Cardiac fibroblast (primary cell): ENCODE measurements around the gene MBOAT1.

Experiments
- DNase-seq, 2 donors: peaks; one replicate each; pipeline versions ENCODE4 v3.0.0 to v3.0.0-alpha.2; 2010; ENCODE audit warnings: low read depth in 2 of 2
- H3K4me3 ChIP-seq, 2 donors: replicated peaks in 1 of 2; 1 replicate in 1 of 2; 2 replicates in 1 of 2; pipeline ENCODE4 v1.5.1; 2011; ENCODE audit warnings: low read depth in 2 of 2, low read length in 2 of 2, mild to moderate bottlenecking in 2 of 2, moderate library complexity in 1 of 2
- CTCF ChIP-seq: IDR thresholded peaks from one replicate; pipeline ENCODE4 v1.5.1; 2011; ENCODE audit warnings: low read depth, mild to moderate bottlenecking, low read length, inconsistent platforms

The MBOAT1 gene

GRCh38 chr6:20071998-20072397 is 140.3 kb downstream of the MBOAT1 start:
- no peak overlapping the region for H3K4me3 ChIP-seq
- no peak for DNase-seq
- TF ChIP-seq CTCF: no peak

- DNase-seq: no peak
- H3K4me3 ChIP-seq: no peak overlapping the region
- TF ChIP-seq CTCF: no peak
These were observed 142.2 kb downstream of the MBOAT1 start for GRCh38 chr6:20070047-20070446.

GRCh38 chr6:20069021-20069522 is 143.2 kb downstream of the MBOAT1 start:
- H3K4me3 ChIP-seq: no peak overlapping the region
- DNase-seq: no peak
- TF ChIP-seq CTCF: no peak

GRCh38 chr6:20068421-20068988 is 143.8 kb downstream of the MBOAT1 start:
- no peak for TF ChIP-seq CTCF
- no peak overlapping the region for H3K4me3 ChIP-seq
- DNase-seq: no peak

- no peak for TF ChIP-seq CTCF
- H3K4me3 ChIP-seq: no peak overlapping the region
- DNase-seq: no peak
These were observed 150.3 kb downstream of the MBOAT1 start for GRCh38 chr6:20061952-20062351.

GRCh38 chr6:20060252-20060651 is 152.0 kb downstream of the MBOAT1 start:
- DNase-seq: no peak
- TF ChIP-seq CTCF: no peak
- no peak overlapping the region for H3K4me3 ChIP-seq

GRCh38 chr6:20058912-20059311 is 153.4 kb downstream of the MBOAT1 start:
- no peak for DNase-seq
- TF ChIP-seq CTCF: no peak
- H3K4me3 ChIP-seq: no peak overlapping the region
